Activated CD4-positive, alpha-beta T cell treated with anti-CD3 and anti-CD28 coated beads for 1 hour (primary cell): ENCODE results near the gene OLFML1.

Experiments
- DNase-seq: peaks from one replicate; pipeline ENCODE4 v3.0.0-alpha.2; 2020

The OLFML1 gene

DNA sequence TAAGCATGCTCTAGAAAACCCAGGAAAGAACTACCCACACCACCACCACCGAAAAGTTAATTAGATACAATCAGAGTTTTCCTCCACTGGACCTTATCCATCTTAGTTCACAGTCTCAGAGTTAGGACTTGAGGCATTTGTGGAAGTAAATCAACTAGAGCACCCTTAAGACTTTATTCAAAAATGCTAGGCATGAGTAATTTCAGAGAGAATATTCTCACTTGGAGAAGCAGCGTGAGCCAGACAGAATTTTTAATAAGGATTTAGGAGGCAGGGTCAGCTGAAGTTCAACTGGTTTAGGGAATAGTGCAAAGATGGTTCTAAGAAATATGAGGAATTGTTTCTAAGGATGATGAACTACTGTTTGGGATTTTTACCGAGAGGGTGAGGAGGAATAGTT lies 1.2 kb upstream of the OLFML1 start:
- no peak for DNase-seq

DNA sequence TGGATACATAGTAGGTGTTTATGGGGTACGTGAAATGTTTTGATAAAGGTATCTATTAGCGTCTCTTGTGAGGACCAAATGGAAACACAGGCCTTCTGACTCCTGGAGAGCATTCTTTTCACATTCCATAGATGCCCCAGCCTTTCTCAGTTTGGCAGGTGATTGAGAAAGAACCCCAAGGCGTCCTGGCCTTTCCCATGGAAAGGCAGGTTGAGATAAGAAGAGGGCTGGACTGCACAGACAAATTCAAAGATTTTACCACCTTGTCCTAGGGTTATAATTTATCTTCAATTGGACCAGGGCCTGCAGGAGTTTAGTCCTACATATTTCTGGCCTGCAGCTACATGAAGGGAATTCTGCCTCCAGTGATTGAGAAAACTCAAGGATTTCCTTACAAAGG lies 661 bp upstream of the OLFML1 start:
- no peak for DNase-seq

DNA sequence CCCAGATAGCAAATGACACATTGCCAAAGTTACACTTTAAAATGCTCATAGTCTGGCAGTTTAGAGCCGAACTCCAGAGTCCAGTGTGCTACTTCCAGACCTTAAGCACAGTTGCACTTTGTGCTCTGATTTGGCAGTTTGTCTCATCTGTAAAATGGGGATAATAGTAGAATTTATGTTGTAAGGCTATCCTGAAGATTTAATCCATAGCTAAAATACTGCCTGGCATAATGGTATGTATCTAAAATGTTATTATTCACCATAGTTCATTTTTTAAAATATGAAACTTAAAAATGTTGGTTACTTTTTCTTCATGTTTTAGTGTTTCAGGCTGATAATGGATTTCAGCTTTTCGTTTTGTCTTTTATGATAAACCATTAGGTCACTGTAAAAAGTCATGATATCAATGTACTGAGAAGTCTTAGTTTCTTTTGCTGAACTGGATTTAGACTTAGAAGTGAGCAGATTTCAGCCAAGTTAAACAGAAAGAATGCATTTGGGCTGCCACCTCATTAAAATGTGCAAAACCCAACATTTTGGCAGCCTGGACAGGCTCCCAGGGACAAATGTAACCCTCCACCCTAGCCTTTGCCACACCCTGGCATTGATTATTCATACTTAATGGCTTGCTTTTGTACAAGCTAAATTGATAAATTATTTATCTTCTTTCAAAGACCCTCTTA lies 933 bp downstream of the OLFML1 start:
- no peak for DNase-seq

DNA sequence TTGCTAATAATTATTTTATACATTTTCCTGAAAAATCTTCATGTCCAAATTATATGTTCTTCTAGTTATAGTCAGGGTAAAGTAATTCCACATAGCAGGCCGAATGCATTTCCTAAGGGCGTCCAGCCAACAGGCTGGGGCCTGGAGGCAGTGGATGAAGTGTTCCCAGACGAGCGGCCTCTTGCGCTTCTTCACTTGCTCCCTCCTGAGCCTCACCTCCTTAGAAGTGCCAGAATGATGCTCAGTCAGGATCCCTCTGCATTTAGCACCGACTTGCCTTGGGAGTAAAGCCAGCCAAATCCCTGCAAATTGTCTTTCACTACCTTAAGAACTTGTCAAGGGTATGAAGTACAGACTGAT lies 1.5 kb downstream of the OLFML1 start:
- no peak for DNase-seq

DNA sequence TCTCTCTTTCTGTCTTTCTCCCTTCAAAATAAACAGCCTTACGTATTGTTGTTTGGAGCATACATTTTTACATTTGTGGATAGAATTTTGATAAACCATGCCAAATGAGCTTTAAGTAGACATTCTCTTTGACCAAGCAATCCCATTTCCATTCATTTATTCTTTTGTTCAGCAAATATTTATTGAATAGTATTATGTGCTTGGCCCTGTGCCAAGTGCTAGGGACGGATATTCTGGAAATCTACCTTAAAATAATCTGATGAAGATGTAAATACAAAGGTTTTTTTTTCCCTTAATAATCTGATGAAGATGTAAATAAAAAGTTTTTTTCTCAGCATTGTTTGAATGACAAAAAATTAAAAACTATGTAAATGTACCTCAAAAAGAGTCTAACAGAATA lies 2.1 kb downstream of the OLFML1 start:
- DNase-seq = no peak

DNA sequence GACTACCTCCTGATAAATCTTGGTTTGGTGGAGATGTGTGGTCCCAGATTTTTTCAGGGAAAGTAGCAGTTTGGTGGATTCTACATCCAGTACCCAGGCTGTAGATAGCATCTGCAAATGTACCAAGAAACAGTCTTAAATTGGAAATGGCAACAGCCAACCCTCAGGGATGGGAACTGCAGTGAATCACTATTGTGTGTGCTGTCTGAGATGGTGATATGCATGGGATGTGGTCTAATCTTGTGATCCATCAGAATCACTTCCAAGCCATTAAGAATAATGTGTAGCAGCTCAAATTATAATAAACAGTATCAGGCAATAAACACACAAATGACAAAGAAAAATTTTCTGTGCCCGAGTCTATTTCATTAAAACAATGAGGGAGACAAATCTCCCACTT lies 3.4 kb downstream of the OLFML1 start:
- DNase-seq = no peak

DNA sequence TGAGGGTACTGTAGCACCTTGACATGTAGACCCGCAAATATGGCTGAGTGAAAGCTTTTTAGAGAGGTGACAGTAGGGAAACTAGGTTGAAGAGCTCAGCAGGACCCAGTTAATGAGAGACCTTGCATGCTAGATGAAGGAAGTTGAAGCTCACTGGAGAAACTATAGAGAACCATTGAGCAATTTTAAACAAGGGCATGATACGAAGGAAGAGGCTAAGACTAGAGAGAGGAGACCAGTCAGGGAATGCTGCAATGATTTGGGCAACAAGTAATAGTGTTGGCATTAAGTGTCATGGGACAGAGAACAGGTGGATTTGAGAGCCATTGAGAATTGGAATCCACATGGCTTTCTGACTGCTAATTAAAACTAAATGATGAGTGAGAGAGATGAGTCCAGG lies 4.1 kb downstream of the OLFML1 start:
- DNase-seq = no peak

DNA sequence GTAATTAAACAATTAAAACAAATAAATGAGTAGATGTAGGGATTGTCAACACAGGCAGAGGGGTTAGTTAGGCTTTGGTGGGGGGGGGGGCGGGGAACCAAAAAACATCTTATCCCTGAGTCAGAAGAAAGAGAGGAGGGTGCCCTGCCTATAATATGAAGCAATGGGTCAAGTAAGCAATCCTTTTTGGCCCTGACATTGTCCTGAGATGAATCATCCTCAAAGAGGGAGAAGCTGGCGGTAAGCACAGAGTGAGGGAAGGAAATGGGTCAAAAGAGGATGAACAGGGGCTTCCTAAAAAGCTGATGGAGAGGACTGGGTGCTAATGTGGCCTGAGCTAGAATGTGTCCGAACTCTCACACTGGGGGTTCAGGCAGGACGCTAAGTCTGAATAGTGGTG lies 4.7 kb downstream of the OLFML1 start:
- DNase-seq = no peak

DNA sequence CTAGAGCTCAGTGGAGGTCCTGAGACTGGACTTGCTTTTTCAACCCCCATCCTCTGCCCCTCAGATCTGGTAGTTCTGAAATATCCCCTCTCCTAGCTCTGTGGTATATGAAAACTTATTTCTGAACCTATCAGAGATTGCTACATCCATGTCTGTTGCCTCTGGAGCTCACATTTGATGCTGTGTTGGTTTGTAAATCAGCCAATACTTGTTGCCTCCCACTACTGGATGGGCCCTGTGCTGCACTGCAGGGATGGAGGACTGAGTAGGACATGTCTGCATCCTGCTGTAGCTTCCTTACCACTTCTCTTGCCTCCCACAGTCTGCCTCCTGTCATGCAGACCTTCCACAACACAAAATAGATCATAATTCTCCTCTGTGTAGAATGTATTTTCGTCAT lies 5.2 kb downstream of the OLFML1 start:
- no peak for DNase-seq

DNA sequence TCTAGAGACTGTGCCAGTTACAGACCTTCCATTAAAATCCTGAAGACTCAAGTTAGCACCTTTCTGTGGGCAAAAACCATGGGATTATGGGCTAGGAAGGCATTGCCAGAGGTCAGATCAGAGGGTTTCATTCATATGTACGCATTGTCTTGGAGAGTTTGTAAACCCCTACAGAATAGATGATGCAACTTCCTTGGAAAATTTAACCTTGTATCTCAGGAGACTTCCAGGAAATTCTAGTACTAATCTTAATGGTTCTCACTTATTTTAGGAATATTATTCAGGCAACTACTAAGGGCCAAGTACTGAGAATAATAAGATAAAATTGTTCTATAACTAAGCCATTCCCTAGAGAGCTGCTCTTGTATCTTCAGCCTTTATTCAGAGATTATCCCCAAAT lies 6.9 kb downstream of the OLFML1 start:
- no peak for DNase-seq

DNA sequence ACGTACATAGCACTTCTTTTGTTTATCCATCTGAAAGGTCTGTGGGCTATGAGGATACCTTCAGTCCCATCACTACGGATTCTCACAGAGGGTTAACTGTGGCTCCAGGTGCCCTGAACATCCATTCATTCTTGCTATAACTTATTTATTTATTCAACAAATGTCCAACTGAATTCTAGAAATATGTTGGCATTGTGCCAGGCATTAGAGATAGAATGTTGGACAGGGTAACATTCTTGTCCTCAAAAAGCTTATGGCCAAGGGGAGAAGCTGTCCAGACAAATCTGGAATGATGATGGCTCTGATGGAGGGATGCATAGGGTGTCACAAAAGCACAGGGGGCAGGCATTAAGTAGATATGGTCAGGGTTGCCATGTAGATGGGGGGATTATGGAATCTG lies 8.4 kb downstream of the OLFML1 start:
- no peak for DNase-seq

DNA sequence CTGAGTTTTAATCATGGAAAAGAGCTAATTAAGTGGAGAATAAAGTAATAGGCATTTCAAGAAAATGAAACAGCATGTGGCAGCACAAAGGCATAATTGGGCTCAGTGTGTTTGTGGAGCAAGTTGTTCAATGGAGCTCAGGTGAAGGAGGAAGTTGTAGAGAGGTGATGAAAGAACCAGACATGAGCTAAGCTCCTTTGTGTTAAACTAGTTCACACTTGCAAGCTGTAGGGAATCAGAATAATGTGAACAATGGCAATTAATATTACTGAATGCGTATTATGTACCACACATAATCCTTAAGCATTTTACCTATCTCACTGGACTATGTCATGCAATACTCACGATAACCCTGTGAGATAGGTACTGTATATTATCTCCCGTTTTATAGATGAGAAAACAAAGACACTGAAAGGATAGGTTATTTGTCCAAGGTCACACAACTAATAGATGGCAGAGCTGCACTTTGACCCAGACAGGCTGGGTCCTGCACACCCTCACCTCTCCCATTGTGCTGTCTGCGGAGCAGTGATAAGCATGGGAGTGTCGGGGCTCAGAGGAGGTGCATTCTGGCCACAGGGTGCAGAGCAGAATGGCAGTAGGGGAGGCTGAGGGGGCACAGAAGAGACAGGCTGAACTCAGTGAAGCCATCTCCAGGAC lies 8.9 kb downstream of the OLFML1 start:
- no peak for DNase-seq

DNA sequence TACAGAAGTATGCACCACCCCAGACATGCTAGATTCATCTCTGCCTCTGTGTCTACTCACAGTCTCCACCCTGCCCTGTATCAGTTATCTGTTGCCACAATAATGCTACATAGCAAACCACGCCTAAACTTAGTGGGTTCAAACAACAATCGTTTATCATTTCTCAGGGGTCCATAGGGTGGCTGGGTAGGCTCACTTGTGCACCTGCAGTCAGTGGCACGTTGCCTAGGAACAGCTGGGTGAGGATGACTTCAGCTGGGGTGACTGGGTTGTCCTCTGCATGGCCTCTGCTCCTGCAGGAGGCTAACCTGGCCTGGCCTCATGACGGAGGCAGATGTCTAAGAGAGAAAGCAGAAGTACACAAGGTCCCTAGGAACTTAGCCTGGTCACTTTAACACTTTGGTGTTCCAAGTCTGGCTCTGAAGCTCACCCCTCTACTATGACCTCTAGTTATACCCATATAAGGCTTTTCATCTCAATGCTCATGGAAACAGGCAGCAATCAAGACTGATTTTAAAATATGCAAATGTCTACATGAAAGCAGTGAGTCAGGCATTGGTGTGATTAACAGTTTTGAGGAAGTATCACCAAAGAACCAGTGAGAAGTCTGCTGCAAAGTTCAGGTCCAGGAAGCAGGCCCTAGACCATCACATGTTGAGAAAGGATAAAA lies 10.7 kb downstream of the OLFML1 start:
- DNase-seq = no peak

DNA sequence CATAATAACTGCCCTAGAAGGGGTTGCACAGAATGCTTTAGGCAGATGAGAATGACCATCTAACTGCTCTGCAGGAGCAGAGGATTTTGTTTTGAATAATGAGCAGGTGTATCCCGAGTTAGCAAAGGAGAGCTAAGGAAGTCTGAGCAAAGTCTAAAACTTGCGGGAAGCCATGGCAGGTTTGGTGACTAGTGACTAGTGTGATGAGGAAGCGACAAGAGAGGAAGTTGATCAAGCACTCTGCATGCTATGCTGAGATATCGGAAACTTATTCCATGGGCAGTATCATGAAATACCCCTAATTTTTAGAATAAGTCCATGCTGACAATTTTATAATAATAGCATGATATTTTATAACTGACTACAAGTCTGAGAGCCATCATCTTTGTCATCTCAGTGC lies 12.9 kb downstream of the OLFML1 start:
- no peak for DNase-seq

DNA sequence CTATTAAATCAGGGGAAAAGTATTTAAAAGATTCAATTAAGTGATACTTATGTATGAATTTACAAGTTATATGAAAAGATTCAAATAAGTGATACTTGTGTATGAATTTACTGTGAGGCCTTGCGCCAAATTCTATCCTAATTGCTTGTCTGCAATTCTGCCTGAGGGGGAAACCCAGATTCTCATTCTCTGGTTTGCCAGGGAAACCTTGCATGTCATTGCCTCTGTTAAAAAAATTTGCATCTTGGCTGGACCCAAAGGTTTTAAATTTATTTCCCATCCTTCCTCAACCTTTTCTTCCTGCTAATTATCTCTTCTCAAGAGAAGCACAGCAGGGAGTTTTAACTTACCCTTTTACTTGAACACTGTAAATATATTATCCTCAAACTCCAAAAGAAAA lies 13.8 kb downstream of the OLFML1 start:
- no peak for DNase-seq

DNA sequence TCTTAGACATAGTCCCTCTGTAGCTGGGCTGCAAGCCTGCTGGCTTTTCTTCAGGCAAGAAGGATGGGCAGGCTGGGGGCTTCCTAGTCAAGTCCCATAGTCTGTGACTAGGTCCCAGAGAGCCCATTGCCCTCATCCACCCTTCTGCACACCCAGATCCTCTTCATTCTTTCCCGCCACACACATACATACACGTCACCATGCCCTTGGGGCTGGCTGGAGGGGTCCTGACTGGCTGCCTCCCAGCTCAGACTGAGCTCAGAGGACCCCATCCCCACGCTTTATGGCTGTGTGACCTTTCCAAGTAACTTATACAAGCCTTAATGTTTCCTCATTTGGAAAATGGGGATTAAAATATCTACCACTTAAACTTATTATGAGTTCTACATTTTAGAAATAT lies 14.9 kb downstream of the OLFML1 start:
- DNase-seq = no peak

DNA sequence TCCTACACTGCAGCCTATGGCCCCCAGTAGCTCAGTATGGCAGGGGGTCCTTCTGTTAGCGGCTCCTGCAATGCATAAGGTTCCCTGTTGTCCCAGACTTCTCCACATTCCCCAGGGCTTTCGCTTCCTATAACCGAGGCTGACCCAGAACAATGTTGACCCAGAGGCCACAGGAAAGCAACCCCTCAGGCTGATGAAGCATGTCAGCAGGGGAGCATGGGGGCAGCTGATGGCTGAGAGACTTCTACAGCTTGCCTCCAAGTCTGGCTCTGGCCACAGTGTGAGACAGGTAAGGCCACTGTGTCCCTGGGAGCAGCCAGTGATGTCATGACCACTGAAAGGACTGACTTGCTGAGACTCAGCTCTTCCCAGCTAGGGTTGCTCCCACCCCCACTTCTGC lies 15.9 kb downstream of the OLFML1 start:
- no peak for DNase-seq

DNA sequence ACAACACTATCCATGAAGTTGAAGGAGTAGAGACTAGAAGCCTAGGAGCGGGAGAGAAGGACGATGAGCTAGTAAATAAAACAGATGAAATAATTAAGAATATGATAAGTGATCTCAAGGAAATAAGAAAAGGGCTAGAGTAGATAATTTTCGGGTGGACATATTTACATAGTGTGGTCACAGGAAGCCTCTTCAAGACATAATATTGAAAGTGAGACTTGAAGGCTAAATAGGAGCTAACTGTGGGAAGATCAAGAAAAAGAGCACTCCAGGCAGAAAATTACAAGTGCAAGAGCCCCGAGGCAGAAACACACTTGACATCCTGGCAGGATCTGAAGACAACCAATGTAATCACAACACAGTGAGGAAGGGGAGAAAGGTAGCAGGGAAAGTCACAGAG lies 16.6 kb downstream of the OLFML1 start:
- DNase-seq = no peak

DNA sequence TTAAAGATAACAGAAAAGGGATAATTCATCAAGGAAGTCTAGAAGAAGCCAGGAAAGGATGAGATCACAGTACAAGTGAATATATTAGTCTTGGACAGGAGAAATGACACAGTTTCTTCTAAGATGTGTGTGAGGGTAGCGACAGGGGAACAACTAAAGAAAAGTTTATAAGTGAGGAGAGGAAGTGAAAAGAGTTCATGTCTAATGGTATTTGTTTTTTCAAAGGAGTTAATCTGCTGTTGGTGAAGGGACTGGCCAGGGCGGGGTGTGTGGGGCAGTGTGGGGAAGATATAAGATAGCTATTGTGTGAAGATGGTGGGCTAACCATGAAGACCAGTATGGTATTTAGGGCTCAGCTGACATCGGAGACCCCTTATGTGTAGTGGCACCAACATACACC lies 20.9 kb downstream of the OLFML1 start:
- DNase-seq = no peak

DNA sequence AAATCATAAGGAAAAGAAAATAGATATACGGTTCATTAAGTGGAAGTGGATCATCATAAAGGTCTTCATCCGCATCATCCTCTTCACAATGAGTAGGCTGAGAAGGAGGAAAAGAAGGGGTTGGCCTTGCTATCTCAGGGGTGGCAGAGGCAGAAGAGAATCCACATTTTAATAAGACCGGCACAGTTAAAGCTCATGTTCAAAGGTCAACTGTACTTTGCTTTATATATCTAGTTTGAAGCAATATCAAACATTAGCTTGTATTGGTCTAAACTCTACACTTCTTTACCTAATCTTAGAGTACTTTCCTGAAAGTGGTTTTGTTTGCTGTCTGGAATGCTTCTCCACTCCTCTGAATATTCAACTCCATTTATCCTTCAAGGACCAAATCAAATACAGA lies 22.8 kb downstream of the OLFML1 start:
- DNase-seq = no peak

DNA sequence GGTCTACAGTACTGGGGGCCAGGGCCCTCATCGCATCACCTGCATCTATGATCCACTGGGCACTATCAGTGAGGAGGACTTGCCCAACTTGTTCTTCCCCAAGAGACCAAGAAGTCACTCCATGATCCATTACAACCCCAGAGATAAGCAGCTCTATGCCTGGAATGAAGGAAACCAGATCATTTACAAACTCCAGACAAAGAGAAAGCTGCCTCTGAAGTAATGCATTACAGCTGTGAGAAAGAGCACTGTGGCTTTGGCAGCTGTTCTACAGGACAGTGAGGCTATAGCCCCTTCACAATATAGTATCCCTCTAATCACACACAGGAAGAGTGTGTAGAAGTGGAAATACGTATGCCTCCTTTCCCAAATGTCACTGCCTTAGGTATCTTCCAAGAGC lies 24.7 kb downstream of the OLFML1 start:
- DNase-seq = no peak

DNA sequence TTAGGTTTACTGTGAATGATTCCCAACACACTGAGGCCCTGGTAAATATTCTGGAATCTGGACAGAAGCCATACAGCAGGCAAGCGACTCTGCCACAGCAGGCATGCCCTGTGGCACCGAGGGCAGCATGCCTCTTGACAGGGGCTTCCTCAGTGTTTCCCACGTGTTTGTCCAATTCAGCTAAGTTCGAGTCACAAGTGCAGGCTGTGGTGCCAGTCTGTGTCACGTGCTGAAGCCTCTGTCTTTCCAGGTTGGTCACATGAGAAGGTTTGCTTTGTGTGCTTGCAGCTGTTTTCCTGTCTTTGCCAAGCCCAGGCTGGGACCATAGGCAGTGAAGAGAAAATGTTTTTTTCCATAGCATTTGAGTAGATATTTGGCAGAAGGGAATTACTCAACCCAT lies 26.1 kb downstream of the OLFML1 start:
- DNase-seq = no peak

DNA sequence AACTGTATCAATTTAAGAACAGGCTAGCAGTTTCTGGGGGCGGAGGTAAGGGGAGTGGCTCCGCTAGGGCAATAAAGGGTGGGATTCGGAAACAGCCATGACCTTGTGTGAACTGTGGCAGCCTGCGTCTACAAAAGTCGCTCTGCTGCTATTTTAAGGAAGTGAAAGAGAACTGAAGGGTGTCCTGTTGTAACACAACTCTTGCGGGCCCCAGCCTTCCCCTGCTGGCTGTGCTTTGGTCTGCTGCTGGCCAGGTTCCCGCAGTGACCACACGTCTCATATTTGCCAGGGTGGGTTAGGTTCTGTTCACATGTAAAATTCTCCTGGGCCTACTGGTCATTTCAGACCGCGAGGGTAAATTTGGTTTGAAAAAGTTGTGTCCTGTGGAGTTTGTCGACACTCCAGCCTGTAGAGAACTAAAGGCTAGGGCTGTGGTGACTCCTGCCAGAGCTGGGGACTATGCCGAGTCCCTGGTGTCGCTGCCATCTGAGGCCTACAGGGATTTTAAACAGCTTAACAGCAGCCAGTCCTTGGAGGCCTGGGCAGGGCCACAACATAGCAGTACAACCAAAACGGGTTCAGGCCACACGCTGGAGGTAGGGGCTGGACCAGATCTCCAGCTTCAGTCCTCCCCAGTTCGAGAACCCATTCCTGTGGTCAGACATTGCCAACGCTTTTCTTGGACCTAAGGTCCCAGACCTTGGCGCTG lies 27.4 kb downstream of the OLFML1 start:
- no peak for DNase-seq
